ENCODE results near the gene FSTL5. TPM values are rescaled to one million over a fixed set of nuclear protein-coding genes. Genes with fewer than 3 reads are reported as not detected.

FSTL5 gene
- total RNA-seq, 2 donors from 2014 or later = not detected

- Histone ChIP-seq H3K4me3 (no peak overlapping the region), H3K9me3 (no peaks in the 10 kb centered on the region), H3K36me3 (no peaks in the 10 kb centered on the region), H3K4me1 (ENCODE audit: control insufficient read depth in 1 of 2, low read depth in 2 of 2) (no peaks in the 10 kb centered on the region), H3K27ac (no peak overlapping the region), H3K27me3 (replicated peaks; ENCODE audit: insufficient read depth) (no peaks in the 10 kb centered on the region)
- no peak for ATAC-seq (ENCODE audit: insufficient number of reproducible peaks, low FRiP score, low read depth)
- no peak for TF ChIP-seq CTCF (IDR thresholded peaks at IDR 0.05)
- no peak for DNase-seq (ENCODE audit: low spot score)
These were observed 341.6 kb downstream of the FSTL5 start for GRCh38 chr4:161822174-161822573.

GRCh38 chr4:161817914-161818313 is 345.9 kb downstream of the FSTL5 start:
- H3K36me3 ChIP-seq = no peaks in the 10 kb centered on the region
- no peaks in the 10 kb centered on the region for H3K27me3 ChIP-seq (replicated peaks; ENCODE audit: insufficient read depth)
- H3K27ac ChIP-seq = no peak overlapping the region
- no peak for ATAC-seq (ENCODE audit: insufficient number of reproducible peaks, low FRiP score, low read depth)
- no peaks in the 10 kb centered on the region for H3K4me1 ChIP-seq (ENCODE audit: control insufficient read depth in 1 of 2, low read depth in 2 of 2)
- no peak overlapping the region for H3K4me3 ChIP-seq
- no peak for DNase-seq (ENCODE audit: low spot score)
- TF ChIP-seq CTCF (IDR thresholded peaks at IDR 0.05) = no peak
- no peaks in the 10 kb centered on the region for H3K9me3 ChIP-seq

- DNase-seq (ENCODE audit: low spot score) (no peak), ATAC-seq (ENCODE audit: insufficient number of reproducible peaks, low FRiP score, low read depth) (no peak)
- TF ChIP-seq CTCF (IDR thresholded peaks at IDR 0.05) = no peak
- Histone ChIP-seq H3K27ac (no peak overlapping the region), H3K36me3 (no peaks in the 10 kb centered on the region), H3K27me3 (replicated peaks; ENCODE audit: insufficient read depth) (no peaks in the 10 kb centered on the region), H3K4me3 (no peak overlapping the region), H3K9me3 (no peaks in the 10 kb centered on the region), H3K4me1 (ENCODE audit: control insufficient read depth in 1 of 2, low read depth in 2 of 2) (no peaks in the 10 kb centered on the region)
These were observed 346.8 kb downstream of the FSTL5 start for GRCh38 chr4:161816958-161817357.

- DNase-seq (ENCODE audit: low spot score) (no peak), ATAC-seq (ENCODE audit: insufficient number of reproducible peaks, low FRiP score, low read depth) (no peak)
- Histone ChIP-seq H3K36me3 (no peaks in the 10 kb centered on the region), H3K4me1 (ENCODE audit: control insufficient read depth in 1 of 2, low read depth in 2 of 2) (no peaks in the 10 kb centered on the region), H3K27ac (no peak overlapping the region), H3K9me3 (no peaks in the 10 kb centered on the region), H3K4me3 (no peak overlapping the region), H3K27me3 (replicated peaks; ENCODE audit: insufficient read depth) (no peaks in the 10 kb centered on the region)
- no peak for TF ChIP-seq CTCF (IDR thresholded peaks at IDR 0.05)
These were observed 348.0 kb downstream of the FSTL5 start for GRCh38 chr4:161815841-161816240.

- DNase-seq (ENCODE audit: low spot score) = no peak
- no peak for TF ChIP-seq CTCF (IDR thresholded peaks at IDR 0.05)
- H3K4me3 ChIP-seq = no peak overlapping the region
- no peaks in the 10 kb centered on the region for H3K36me3 ChIP-seq
- no peak overlapping the region for H3K27ac ChIP-seq
- H3K9me3 ChIP-seq = no peaks in the 10 kb centered on the region
- H3K4me1 ChIP-seq (ENCODE audit: control insufficient read depth in 1 of 2, low read depth in 2 of 2) = no peaks in the 10 kb centered on the region
- H3K27me3 ChIP-seq (replicated peaks; ENCODE audit: insufficient read depth) = no peaks in the 10 kb centered on the region
- ATAC-seq (ENCODE audit: insufficient number of reproducible peaks, low FRiP score, low read depth) = no peak
These were observed 349.9 kb downstream of the FSTL5 start for GRCh38 chr4:161813889-161814288.

Measured in thoracic aorta (tissue), 2 donors.